HG02885 (cell line): ENCODE results near the gene AGBL4.

Experiments used
- ATAC-seq: cut with Tn5 transposase; IDR thresholded peaks from one replicate; pipeline ENCODE4 v1.9.1; 2021; ENCODE audit warnings: mild to moderate bottlenecking; ENCODE audit not compliant: unreplicated experiment, poor library complexity

Gene AGBL4

DNA sequence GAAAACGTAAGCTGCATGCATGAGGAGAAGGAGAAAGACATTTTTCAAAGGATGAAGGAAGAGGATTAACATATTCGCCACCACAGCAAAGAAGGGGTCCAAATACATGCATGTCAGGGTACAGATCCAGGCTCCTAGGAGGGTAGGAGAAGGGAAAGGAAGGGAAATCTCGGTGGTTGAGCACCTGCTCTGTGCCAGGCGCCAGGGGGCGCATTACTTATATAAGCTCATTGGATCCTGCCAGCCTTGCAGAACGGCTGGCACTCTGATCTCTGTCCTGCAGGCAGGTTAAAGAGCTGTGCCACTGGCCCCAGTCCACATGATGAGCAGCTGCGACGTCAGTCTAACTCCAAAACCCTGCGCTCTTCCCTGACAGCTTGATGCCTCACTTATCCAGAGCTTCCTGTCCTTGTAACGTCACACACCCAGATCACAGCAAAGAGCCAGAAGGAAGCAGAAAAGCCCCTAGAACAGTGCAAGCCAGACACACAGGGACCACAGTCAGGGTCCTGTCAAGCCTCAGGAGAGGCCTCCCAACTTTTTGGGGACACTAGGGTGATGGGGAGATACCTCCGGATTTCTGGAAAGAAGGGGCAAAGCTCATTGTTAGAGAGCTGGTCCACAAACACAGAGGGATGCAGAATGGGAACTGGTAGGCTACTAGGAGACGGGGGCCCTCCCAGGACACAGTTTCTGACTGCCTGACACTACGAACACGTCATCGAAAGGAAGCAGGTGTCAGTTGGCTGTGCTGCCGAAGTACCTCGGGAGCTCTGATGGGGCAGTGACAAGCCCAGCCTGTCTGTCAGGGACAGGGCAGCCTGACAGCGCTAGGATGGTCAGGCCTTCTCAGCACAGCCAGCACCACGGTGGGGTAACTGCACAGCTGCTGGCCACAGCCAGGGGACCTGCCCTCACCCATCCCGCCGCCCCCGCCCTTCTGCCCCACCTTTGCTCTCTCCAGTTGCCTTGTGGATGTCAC lies 1346.2 kb downstream of the AGBL4 start:
- peak; percentile 63 for ATAC-seq

DNA sequence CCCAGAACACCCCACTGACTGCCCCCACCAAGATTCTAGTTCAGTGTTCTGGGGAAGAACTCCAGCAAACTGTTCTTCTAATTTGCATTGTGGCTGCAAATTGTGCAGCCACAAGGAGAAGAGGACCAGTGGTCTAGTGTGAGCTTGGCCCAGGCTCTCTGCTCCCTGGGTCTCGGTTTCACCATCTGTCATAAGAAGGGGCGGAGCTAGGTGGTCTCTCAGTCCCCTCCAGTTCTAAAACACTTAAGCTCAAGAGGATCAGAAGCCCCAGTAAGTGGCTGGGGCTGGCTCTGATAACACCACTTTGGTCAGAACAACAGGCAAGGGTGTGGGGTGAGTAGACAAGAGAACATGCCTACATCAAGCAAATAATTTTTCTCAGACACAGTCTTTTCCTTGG lies 1346.9 kb downstream of the AGBL4 start:
- ATAC-seq, result no peak

DNA sequence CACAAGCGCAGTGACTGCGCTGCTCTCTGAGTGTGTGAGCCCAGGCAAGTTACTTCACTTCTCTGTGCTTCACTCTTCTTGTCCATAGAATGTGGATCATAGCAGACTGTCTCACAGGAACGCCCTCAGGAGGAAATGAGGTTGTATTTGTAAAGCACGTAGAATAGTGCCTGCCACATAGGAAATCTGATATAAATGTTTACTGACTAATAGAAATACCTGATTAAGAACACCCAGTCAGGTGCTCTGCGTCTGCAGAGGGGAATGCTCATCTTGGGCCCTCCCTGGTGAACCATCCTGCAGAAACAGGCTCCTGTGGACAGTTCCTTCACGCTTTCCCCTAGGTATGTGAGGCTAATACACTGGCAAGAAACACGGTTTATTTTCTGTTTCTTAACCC lies 1347.4 kb downstream of the AGBL4 start:
- no peak for ATAC-seq

DNA sequence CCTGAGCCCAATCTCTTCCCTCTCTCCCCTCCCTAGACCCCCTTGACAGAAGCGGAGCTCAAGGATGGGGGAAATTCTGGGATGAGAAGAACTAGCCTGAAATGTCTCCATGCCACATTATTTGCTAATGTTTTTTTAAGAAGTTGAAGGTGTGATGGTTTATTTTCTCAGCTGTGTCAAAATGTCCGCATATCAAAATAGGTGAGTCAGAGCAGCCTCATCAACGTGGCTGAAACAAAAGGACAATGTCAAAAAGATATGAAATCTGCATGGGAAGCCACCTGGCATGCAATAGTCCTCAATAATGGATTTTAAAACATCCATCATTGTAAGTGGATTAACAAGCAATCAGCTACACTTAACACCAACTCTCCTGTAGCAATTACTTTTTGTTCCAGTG lies 1348.5 kb downstream of the AGBL4 start:
- ATAC-seq, result no peak

DNA sequence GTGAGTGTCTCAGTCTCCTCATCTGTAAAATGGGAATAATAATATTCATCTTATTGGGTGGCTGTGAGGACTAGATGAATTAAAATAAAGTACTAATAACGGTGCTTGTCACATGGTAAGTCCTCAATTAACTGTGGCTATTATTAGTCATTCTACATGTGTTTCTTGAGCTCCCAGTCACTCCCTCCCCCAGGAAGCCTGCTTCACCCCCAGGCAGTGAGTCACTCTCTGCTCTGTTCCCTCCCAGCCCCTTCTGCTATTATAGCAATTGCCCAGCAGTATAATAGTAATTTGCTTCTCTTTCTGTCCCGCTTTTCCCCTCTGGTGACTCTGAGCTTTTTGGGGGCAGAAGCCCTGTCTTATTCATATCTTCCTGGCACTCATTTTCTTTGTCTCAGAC lies 1349.1 kb downstream of the AGBL4 start:
- no peak for ATAC-seq

DNA sequence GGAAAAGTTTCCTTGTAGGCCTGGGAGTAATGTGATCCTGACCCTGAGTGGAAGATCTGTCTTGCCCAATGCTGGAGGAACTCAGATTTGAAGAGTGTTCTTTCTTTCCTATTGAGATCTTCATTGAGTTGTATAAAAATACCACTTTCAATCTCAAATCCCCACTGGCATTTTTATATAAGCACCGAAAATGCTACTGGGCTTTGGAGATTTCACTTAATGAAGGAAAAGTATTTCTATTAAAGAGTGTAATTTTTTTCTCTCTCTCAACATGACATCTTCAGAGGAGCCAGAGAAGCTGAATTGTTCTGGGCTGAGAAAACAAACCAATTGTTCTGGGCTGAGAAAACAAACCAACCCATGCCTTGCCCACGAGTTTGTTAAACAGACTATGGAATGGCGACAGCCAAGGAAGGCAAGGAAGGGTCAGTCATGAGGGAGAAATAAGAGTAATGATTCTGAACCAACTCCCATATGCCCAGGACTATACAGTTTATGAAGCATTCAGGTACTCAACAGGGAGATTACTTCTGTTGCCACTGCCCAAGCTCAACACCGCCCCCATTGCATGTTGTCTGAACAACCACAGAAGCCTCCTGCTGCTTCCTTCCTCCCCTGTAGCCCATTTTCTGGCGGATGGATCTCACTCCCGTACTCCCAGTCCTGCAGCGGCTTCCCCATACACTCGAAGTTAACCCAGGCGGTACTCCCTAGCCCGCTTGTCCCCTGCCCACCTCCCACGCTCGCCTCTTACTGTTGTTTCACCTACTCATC lies 1350.2 kb downstream of the AGBL4 start:
- ATAC-seq, result no peak

DNA sequence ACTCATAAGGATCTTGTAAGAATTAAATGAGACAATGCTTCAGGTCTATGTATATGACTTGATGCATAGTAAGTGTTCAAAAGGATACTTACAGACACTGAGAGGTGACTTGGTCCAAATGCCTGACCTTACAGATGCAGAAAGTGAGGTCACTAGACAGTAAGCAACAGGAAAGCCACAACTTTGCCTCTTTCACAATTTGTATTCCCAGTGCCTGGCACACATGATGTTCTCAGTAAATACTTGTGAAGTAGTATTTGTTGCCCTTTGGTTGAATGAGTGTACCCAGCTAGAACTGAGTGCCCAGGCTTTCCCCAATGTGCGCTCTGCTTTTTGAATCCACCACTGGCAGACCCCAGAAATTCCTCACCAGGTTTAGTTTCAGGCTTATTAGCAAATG lies 1352.2 kb downstream of the AGBL4 start:
- ATAC-seq, result no peak

DNA sequence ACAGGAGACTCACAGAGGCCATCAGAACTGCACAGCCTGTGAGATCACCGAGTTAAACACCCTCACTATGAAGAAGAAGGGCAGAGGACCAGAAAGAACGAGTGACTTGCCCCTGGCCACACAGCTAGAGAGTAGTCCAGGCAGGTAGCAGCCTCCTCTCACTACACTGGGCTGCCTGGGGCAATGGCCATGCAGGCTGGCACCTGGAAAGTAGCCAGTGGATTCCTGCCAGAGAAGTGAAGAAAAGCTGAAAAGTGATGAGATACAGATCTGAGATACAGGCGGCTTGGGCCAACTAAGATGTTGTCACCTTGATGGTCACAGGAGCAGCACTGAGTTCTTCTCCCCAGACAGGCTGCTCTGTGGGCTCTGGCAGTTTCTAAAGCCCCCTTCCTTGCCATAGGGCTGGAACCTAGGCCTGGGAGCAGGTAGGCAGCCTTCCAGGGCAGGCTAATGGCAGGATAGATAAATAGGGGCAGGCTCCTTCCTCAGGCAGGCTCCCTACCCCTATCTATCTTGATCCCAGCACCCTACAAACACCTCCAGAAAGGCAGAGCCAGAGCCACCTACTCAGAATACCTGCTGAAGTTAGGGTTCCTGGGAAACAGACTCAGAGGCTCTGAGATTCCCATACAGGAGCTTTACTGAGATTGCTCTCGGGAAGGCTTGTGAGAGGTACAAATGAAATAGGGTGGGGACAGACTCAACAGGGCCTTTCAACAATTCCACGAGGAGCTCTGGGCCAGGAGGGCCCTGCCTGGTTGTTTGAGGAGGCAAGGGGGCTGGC lies 1353.3 kb downstream of the AGBL4 start:
- no peak for ATAC-seq

DNA sequence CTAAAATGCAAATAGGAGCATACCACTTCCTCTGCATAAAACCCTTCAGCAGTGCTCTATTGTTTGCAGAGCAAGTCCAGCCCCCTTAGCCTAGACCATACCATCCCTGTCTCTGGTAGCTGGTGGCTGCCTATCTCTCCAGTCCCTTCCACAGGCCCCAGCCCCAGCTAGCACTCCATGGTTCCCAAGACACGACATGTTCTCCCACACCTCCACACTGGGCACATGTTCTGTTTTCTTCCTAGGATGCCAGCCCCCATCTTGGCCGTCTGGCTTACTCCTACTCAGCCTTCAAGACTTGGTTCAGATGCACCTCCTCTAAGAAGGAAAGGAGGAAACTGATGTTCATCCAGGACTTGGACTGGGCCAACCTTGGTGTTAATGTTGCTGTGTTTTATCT lies 1355.4 kb downstream of the AGBL4 start:
- ATAC-seq, result no peak

DNA sequence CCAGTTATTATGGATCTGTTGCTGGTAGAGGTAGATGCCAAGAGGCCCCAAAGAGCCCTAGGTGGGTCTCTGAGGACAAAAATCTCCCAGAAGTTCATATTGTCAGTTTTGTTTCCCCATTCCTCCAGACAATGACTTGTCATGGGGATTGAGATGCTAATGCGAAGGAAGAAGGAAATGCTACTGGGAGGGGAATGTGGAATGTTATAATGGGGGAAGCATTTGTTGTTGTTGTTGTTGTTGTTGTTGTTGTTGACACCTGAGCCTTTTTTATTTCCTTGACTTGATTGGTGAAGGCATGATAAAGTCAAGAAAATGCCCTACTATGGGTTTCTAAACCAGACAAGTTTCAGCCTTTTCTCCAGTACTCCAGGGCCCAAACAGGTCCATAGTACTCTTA lies 1356.0 kb downstream of the AGBL4 start:
- no peak for ATAC-seq

DNA sequence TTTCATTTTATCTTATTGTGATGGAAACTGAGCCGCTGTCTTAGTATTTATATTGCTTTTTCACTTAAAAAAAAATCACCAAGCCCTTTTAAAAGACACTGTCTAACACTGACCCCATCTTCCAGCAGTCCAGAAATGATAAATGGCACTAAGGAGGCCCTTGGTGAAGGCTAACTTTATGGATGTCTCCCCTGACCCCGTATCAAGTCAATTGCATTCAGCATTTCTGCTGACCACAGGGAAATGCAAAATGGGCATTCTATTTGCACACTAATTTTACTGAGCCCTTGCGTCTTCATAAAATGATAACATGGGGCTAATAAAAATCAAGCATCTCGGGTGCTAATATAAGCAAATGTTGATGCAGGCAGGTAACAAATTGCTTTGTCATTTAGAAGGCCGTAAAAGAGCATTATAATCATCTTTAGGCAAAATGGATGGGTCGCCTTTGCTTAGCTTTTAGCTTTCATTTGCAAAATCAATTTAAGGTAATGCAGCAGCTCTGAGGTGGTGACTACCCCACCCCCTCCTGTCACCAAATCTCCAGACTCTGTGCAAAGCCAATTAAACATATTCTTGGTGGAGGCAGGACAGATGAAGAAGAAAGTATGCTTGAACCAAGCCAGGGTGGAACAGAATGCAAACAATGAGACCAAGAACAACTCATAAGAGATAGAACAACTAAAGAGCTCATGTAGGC lies 1357.9 kb downstream of the AGBL4 start:
- no peak for ATAC-seq

DNA sequence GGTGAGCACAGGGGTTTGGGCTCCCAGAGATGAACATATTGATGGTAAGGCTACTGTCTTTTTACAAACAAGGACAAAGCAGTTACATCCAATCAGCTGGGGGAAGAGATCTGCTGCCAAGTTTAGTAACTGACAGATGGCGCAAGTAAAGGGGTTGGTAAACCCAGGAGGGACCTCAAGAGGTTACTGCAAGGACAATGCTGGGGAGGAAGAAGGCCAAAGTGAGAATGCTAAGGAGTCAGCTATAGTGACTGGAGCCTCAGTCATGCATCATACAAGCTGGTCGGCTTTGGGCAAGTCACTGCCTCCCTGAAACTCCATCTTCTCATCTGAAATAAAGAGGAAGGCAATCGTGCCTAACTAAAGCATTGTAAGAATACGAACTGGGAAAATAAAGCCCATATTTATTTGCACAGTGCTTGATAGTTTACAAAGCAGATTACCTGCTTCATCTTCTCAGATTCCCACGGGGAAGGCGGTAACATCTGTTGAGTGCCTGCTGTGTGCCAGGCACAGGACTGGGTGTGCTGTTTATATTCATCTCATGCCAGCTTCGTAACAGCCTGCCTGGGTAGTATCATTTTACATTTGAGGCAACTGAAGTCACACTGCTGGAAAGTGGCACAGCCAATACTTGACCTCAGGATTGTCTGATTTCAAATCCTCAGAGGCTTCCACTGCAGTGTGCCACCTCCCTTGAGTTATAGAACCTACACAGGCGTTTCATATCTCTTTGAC lies 1361.9 kb downstream of the AGBL4 start:
- no peak for ATAC-seq

DNA sequence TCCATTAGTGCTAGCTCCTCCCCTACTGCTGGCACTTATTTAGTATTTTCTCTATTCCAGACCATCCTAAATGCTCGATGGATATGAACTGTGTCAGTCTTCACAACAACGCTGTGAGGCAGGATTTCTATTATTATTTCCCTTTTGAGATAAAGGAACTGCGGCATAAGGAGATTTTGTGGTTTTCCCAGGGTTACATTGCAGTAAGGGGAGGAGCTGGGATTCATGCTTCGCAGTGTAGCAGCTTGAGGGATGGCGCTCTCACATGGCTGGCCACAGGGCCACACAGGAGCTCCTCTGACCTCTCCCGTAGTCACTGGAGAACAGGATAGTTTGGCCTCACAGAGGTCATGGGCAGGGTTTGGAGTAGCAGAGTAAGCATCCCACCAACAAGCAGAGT lies 1364.0 kb downstream of the AGBL4 start:
- ATAC-seq, result no peak

DNA sequence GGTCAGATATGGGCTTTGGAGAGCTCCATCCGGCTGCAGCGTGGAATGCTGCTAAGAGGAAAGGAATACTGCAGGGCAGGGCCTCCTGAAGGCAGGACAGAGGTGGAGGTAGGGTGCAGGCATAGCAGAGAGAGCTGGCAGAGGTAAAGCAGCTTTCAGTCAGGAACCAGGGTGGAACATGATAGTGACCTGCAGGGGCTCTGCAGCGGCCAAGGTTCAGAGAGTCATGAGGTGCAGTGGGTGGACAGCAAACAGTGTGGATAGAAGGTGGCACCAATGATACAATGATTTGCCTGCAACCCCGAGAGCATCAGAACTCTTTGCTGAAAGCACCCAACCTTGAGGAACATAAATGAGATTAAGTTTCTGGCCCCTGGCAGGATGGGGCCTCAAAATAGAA lies 1366.3 kb downstream of the AGBL4 start:
- no peak for ATAC-seq

DNA sequence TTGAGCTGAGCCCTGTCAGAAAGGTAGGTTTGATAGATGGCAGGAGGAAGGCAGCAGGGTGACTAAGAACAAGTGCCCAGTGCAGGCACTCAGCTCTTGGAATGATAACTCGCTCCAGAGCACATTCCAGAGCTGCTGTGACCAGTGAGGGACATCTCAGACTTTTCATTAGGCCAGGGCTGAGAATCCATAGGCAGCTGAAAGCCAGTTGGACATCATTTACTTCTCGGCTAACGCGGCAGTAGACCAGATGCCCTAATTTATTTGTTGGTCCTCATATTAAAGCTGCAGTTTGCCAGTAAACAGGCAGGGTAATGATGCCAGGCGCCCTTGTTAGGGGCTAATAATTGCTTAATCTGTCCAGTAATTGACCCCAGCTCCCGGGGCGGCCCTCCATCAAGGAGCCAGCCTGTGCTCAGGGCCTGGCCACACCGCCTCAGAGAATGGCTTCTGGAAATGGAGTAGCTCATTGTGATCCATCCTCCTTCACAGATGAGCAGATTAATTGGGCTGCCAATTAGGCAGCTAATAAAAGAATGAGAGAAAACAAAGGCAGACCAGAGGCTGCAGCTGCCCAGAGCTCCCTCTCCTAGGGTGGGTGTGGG lies 1369.0 kb downstream of the AGBL4 start:
- no peak for ATAC-seq

DNA sequence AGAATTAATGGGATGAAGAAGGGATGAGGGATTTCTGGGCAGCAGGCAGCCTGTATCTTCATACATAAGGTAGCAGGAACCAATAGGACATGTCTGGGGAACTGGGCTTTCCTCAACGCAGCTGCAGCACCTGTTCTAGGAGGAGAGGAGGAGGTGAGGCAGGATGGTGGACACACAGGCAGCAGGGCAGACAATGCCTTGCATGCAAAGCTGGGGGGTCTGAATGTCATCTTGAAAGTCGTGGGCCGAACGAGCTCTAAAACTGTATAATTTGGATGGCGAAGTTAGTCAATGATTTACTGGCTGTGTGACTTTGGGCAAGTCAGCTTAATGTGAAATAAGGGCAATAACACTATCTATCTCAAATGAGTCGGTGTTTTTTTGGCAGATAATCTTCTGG lies 1371.4 kb downstream of the AGBL4 start:
- ATAC-seq, result no peak

DNA sequence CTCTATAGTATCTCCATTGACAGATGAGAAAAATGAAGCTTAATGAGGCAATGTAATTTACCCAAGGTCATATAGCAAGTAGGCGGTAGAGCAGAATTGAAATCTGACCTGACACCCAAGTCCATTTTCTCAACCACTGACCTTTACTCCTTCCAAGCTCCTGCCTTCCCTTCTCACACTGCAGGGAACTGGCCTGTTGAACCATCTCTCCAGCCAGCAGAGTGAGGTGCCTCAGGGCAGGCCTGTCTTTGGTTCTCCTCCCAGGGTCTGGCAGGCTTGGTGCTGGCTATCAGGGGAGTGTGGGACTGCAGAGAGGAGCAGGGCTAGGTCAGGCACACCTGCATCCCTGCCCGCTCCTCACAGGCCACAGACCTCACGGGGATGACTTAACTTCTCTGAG lies 1373.9 kb downstream of the AGBL4 start:
- ATAC-seq, result no peak

DNA sequence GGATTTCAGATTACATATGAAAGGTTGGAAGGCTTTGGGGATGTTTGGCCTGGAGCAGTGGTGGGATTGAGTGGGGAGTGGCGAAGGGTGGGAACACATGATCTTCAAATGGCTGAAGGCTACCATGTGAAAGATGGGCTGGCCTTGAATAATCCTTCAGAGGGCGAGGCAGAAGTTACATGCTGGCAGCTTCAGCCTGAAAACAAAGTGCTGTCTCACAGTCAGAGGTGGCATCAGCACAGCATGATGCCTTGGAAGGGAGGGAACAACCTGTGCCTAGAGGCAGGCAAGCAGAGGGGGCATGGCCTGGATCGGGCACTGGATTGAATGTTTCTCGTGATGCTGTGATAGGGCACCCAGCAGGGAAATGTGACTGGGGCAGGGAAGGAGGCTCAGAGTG lies 1377.9 kb downstream of the AGBL4 start:
- ATAC-seq, result no peak
